HG03280 (cell line): ENCODE results near the gene NUSAP1.
"Not testable (repeated sequence)": the region's sequence is repeated elsewhere in the genome, so short reads cannot be mapped to it uniquely, and the experiment has no call there.

Experiments used
- ATAC-seq: cut with Tn5 transposase; IDR thresholded peaks from one replicate; pipeline ENCODE4 v1.9.1; 2021; ENCODE audit warnings: mild to moderate bottlenecking, moderate library complexity; ENCODE audit not compliant: unreplicated experiment

The NUSAP1 gene

DNA sequence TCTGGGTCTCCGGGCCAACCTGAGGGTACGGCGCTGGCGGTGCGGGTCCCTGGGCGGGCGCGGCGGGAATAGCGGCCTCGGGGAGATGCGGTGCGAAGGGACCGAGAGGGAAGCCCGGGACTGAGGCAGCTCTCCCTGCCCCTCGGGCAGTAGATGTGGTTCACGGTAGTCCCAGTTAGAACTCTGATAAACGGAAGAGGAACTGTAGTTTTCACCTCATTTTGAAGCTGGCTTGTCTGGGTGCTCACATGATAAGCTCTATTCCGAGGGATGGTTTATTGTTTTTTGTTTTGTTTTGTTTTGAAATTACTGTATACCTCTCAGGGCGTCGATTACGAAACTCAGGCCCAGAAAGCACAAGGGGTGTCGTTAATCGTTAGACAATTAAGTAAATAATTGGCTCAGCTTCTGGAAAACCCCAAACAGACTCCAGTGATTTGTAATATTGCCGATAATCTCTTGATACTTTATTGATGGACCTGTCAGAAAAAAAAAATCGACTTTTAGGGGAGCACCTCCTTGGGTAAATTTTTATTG lies 413 bp downstream of the NUSAP1 start:
- ATAC-seq: peak; percentile 17

GRCh38 chr15:41334293-41335120 lies 1.8 kb downstream of the NUSAP1 start:
- ATAC-seq: no peak

GRCh38 chr15:41336549-41336948 lies 3.9 kb downstream of the NUSAP1 start:
- ATAC-seq: no peak

DNA sequence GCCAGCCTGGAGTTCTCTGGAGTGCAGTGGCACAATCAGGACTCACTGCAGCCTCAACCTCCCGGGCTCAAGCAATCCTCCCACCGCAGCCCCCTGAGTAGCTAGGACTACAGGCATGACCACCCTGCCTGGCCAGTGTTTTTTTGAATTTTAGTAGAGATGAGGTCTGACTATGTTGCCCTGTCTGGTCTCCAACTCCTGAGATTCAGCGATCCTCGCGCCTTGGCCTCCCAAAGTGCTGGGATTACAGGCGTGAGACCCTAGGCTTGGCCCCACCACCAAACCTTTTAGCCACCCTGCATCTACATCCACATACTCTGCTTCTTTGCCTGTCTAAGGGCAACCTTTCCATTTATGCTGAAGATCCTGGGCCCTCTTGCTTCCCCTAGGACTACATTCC lies 4.4 kb downstream of the NUSAP1 start:
- no peak for ATAC-seq

DNA sequence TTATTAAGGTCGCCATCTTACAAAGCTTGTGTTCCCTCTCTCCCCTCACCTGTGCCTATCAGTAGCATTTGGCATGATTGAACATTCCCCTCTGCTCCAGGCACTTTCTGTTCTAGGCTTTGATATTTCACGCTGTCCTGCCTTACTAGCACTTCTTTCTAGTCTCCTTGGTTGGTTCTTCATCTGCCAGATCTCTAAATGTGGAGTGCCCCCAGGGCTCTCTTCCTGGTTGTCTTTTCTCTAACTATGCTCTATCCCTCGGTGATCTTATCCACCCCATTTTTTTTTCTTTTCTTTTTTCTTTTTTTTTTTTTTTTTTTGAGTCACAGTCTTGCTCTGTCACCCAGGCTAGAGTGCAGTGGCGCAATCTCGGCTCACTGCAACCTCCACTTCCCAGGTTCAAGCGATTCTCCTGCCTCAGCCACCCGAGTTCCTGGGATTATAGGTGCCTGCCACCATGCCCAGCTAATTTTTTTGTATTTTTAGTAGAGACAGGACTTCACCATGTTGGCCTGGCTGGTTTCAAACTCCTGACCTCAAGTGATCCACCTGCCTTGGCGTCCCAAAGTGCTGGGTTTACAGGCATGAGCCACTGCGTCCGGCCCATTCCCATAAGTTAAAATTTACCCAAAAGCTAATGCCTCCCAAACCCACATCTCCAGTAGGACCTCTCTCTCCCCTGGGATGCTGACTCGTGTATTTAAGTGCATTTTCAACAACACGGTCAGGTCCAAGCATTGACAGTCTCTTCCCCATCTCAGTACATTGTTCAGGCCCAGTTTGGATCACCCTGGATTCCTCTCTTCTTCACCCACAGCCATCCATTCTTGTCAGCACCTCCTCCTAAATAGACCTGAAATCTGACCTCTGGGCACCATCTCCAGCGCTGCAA lies 5.2 kb downstream of the NUSAP1 start:
- no peak for ATAC-seq

DNA sequence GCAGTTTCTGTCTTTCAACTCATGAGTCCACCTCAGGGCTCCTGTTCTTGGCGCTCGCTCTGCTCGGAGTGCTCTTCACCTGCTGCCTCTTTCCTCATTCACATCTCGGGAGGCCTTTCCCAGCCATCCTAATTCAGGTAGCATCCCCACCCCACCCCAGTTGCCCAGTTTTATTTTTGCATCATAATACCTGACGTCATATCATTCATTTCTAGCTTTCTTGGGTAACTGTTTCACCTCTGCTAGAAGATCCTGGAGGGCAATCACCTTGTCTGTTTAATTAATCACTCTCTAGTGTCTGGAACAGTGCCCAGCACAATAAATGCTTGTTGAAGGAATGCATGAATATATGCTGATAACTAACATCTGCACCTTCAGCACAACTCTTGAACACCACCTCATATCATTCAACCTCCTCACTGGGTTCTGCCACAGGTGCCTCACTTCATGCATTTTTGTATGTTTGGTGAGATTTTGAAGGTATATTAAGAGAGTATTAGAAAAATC lies 7.6 kb downstream of the NUSAP1 start:
- ATAC-seq: no peak

DNA sequence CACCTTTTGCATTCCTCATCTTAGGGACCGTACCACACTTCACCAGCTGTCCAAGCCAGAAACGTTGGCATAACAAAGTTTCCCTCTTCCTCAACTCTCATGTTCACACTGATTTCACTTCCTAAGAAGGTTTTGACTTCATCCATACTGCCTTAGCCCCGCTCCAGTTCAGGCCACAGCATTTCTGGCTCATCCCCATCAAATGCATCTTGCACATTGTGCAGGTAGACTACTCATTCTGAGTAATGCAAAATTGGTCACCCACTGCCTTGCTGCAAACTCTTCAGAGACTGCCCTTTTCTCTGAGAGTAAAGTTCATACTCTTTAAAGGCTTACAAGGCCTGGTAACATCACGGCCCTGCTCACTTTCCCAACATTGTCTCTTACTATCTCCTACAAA lies 8.8 kb downstream of the NUSAP1 start:
- ATAC-seq: no peak

DNA sequence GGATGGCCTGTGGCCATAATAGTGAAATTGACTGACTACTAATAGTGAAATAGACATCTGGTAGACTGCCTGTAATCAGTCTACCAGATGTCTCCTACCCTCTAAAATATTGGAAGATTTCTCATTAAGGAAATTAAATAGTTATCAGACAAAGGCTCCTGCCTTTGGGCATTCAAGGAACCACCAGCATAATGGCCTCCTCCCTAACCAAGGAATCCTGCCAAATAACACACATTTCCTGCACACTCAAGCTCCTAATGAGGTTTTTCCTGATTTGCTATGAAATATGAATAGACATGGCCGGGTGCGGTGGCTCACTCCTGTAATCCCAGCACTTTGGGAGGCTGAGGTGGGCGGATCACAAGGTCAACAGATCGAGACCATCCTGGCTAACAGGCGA lies 14.6 kb downstream of the NUSAP1 start:
- ATAC-seq: no peak

DNA sequence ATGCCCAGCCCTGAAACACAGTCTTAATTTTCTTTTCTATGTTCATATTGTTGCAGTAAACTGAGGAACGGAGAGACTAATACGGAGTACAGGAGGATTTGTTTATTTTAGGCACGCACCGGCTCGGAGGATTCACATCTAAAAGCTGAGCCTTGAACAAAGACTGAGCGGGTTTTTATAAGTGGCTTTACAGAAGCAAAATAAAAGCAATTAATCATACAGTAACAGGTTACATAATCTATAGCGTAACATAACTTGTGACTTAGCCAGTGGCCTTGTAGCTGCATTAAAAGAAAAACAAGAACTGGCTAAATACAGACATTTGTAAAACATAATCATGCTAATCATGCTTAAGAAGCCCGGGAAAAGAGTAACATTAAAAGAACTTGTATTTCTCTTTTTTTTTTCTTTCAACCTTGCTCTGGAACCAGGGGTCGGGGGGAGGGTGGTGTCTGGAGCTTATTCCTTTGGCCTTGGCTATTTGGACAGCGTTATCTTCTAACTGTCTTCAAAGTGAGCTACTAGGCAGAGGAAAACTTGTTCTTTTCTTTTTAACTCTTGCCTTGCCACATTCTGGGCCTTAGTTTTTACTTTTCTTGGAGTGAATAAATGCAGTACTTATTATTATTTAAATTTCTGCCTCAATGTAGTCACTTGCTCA lies 17.5 kb downstream of the NUSAP1 start:
- ATAC-seq: no peak

GRCh38 chr15:41354371-41354770 lies 21.7 kb downstream of the NUSAP1 start:
- no peak for ATAC-seq

DNA sequence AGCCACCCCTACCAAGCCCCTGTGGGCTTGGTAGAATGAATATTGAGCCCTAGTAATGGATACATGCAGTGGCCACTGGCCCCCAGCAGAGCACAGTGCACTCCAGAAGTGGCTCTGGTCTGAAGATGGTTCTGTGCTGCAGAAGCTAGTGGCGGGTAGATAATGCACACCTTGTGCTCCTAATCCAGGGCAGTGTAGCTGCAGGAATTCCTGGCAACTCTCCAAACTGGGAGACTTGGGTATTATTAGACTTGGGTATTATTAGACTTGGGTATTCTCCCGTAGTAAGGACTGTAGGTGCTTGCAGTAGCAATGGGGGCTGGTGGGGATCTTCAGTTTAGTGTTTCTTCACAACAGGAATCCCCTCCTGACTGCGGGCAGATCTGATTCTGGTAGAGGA lies 34.7 kb downstream of the NUSAP1 start:
- ATAC-seq: no peak

DNA sequence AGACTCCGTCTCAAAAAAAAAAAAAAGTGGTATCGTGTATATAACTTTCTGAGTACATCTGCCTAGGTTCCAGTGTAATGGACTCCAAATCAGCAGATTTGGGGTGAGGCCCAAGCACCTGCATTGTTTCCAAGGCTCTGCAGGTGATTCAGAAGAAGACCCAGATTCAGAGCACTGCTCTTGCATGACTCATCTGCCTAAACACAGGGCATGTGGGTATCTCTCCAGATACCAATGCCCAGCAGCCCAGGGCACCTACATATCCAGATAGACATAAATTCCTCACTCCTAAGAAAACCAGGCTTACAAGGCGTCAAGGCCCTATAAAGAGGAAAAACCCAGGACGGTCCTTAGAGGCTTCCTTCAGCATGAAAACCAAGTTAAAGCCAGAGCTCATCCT lies 45.3 kb downstream of the NUSAP1 start:
- ATAC-seq: no peak

DNA sequence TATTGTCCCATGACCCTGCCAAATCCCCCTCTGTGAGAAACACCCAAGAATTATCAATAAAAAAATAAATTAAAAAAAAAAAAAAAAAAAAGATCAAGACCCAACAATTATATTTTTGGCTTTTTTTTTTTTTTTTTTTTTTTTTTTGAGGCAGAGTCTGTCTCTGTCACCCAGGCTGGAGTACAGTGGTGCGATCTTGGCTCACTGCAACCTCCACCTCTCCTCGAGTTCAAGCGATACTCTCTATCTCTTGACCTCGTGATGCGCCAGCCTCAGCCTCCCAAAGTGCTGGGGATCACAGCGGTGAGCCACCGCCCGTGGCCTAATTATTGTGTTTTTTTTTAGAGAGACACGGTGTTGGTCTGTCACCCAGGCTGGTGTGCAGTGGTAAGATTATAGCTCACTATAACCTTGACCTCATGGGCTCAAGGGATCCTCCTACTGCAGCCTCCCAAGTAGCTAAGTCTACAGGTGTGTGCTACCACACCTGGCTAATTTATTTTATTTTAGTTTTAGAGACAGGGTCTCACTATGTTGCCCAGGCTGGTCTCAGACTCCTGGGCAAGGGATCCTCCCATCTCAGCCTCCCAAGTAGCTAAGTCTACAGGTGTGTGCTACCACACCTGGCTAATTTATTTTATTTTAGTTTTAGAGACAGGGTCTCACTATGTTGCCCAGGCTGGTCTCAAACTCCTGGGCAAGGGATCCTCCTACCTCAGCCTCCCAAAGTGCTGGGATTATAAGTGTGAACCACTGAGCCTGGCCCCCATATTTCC lies 51.5 kb downstream of the NUSAP1 start:
- ATAC-seq: not testable (repeated sequence)

DNA sequence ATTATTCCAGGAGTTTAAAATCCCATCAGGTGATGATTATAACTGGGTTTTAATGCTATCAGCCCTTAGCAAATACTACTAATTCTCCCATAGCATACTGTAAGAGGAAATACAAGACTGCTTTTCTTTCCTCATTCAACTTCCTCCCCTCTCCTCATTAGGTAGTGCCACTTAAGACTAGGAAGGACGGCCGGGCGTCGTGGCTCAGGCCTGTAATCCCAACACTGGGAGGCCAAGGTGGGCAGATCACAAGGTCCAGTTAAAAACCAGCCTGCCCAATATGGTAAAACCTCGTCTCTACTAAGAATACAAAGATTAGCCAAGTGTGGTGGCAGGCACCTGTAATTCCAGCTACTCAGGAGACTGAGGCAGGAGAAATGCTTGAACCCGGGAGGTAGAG lies 55.0 kb downstream of the NUSAP1 start:
- ATAC-seq: no peak

GRCh38 chr15:41392659-41393058 lies 60.0 kb downstream of the NUSAP1 start:
- ATAC-seq: no peak

DNA sequence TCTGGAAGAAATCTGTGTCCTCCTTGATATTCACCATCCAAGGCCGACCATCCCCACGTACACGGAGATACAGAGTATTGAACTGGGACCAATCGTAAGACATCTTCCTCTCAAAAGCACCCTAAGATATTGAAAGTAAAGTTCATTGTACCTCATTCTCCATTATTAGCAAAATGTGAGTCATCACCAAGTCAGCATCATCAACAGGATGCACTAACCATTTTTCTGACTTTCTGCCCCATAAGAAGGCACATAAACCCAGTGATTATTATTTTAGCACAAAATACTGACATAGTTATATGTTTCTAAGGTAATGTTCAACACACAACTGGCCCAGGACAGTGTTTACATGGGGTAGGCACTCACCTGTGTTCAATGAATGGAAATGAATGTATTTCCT lies 62.2 kb downstream of the NUSAP1 start:
- no peak for ATAC-seq

- ATAC-seq: no peak
Measured at GRCh38 chr15:41396111-41396510, 63.4 kb downstream of the NUSAP1 start.

DNA sequence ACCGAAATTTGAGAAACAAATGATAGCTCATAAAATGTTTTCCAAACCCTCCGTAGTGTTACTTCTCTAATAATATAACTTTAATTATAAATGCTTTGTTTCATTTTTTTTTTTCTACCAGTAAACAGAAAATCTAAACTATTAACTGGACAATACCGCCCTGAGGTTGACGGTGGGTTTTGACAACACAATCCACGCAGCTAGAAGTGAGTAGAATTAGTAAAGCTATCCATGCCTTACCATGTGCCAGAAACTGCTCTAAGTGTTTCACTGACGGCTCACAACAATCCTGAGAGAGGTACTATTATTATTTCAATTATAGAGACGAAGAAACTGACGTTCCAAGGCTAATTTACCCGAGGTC lies 69.2 kb downstream of the NUSAP1 start:
- no peak for ATAC-seq

GRCh38 chr15:41407341-41407740 lies 74.7 kb downstream of the NUSAP1 start:
- ATAC-seq: no peak

- ATAC-seq: no peak
Measured at GRCh38 chr15:41408234-41408641, 75.6 kb downstream of the NUSAP1 start.
